GM21447 (cell line): ENCODE measurements around the gene PSMC5.
A peak's percentile ranks its signal among the peaks of the same experiment; 100 is the strongest.

Experiments used
- ATAC-seq: cut with Tn5 transposase; IDR thresholded peaks from one replicate; pipeline ENCODE4 v1.9.1; 2021; ENCODE audit not compliant: unreplicated experiment

The PSMC5 gene

DNA sequence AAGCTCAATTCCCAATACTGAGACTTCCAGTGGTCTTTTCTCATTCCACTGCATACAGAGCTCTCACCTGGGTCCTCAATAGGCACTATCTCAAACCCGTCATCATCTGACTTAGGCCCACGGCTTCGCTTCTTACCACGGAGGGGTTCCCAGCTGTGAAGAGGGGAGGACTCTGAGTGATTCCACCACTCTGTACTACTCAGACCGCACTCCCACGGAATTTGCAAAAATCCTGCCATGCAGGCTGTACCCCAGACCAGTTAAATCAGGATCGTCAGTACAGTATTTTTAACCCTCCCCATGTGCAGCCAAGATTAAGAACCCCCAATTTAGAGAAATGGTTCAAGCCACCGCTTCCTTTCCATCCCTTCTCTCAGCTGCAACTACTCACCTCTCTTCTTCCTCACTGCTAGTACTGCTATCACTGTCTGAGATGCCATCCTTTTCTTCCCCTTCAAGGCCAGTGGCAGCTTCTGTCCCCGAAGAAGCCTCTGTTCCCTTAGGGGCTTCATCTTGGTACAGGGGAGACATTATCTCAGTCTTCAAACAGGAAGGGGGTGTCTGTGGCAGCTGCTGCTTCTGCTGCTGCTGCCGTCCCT is 6.2 kb upstream of the PSMC5 start:
- ATAC-seq: no peak

DNA sequence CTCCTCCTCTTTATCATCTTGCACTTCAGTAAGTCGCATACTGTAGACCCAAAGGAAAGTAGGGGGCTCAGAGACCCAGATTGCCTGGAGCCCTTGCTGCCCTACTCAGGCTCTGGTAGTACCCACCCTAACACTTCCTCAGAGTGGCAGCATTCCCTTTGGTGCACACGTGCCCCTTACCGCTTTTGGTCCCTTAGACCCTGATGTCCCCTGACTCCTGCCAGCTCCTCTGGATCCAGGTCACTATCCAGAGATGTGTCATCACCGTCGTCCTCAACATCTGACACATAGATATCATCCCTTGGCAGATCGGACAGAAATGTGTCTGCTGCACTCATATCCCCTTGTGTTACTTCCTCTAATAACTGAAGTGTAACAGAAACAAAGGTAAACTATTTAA is 5.4 kb upstream of the PSMC5 start:
- no peak for ATAC-seq

DNA sequence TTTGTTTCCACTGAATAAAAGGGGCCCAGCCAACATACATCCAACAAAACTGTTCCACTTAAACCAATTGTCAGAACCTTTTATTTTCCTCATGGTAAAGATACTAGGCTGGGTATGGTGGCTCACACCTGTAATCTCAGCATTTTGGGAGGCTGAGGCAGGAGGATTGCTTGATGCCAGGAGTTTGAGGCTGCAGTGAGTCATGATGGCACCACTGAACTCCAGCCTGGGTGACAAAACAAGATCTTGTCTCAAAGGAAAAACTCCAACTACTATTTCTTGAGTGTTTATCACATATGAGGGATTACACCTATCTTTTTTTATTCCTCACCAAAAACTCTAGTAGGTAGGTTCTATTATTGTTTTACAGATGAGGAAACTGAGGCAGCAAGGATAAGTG is 4.7 kb upstream of the PSMC5 start:
- ATAC-seq: no peak

DNA sequence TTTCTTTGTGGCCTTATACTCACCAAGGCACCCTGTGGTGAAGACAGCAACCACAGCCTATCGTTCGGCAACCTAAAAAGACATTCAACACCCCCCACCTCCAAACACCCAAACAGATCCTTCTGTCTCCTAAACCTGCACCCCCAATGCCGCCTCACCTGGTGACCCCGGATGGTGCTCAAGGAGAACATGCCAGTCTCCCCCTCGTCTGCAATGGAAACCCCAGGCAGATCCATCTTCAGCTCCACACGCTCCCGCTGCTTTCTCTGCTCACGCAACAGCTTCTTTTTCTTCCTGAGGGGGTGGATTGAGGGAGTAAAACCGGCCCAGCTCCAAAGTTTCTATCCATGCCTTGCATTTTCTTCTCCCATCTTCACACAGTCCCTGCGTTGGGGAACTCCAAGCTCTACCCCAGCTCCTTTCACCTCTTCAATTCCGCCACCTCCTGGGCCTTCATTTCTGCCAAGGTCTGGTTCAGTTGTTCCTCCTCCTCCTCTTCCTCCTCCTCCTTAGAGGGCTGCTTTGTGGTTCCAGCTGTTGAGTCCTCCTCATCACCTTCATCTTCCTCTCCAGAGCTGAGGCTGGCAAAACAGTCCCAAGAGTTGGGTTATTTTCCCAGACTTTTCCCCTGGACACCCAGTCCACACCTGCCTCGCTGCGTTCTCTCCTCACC is 3.4 kb upstream of the PSMC5 start:
- ATAC-seq: no peak

DNA sequence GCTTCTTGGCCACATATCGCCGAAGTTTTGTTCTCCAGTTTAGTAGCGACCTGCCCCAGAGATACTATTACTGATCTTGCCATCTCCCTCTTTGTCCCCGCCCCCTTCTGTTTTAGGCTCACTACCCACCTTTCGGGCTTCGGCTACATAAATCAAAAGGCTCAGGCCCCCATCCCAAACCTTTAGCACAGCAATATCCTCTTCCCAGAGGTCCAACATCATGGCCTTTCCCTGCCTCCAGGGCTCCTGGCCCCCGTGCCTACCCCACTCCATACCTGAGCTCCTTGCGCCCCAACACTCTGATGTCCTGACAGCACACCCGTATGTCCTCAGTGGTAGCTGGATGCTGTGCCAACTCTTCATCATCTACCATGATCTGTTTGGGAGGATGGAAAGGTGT is 2.9 kb upstream of the PSMC5 start:
- ATAC-seq: no peak

DNA sequence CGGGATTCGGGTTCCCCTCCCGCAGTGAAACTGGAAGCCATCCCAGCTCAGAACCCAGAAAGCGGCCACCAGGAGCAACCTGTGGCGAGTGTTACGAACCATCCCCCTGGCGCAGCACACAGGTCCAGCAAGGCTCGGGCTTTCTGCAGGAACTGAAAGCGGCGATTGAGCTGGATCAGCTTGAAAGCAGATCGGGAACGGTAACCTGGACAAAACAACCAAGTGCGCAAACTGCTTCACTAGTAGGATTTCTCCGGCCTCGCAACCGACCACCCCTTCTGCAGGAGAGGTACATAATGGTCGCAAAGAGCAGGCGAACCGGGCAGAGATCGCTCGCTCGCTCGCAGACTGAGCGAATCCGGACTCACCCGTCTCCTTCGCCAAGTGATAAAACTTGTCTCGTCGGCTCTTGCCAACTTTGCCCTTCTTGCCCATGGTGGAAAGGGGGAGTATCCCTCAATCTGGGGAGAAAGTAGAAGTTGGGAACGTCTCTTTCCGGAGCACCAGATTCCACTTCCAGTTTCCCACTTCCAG is 696 bp upstream of the PSMC5 start:
- ATAC-seq: peak; percentile 5

DNA sequence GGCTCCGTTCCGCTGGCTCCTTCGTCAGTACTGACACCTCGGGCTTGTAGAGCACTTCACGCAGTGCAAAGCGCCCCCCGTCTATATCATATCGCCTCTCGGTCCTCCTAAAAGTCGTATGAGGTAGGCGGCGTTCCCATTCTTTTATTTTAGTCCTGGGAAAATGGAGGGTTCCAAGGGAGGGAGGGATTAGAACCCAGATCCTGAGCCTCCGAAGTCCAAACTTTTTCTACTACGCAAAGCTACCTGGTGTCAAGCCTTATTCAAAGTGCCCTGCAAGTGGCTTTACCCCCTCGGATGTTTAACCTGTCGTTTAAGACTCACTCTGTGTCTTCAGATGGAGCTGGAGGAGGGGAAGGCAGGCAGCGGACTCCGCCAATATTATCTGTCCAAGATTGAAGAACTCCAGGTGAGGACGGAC is 580 bp downstream of the PSMC5 start:
- ATAC-seq: no peak

DNA sequence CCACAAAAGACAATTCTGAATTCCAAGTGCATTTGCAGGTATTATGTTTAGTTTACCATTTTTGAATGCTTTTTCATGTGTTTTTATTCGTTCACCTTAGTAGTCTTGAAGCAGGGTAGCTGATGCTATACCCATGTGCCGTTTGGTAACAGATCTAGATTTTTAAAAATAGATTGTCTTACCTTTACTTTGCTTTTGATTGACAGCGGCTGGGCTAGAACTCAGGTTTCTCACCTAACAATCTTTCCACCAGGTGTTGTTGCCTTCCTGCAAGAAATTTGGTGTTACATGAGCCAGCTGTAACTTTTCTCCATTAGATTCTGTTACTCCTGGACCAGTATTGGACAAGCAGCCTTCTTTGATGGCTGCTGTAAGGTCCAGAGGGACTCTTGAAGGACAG is 1.7 kb downstream of the PSMC5 start:
- ATAC-seq: no peak

DNA sequence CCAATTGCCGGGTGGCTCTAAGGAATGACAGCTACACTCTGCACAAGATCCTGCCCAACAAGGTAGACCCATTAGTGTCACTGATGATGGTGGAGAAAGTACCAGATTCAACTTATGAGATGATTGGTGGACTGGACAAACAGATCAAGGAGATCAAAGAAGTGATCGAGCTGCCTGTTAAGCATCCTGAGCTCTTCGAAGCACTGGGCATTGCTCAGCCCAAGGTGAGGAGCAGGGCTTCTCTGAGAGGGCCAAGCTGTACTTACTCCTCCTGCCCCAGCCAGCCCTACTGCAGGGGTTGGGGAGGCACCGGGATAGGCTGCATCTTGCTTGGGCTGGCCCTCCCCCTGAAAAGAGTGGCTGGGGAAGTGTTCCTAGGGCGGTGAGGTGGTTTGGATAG is 3.0 kb downstream of the PSMC5 start:
- no peak for ATAC-seq

DNA sequence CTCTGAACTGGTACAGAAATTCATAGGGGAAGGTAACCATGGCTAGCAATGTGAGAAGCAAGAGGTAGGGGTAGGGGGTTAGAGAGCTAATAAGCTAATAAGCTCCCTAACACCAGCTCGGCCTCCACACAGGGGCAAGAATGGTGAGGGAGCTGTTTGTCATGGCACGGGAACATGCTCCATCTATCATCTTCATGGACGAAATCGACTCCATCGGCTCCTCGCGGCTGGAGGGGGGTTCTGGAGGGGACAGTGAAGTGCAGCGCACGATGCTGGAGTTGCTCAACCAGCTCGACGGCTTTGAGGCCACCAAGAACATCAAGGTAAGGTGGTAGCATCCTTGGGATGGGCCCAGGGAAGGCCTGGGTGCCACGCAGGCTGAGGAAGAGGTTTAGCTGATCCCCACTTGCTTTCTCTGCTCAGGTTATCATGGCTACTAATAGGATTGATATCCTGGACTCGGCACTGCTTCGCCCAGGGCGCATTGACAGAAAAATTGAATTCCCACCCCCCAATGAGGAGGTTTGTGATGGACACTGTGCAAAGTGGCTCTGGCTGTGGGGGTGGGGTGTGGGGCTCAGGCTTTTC is 3.8 kb downstream of the PSMC5 start:
- ATAC-seq: no peak

DNA sequence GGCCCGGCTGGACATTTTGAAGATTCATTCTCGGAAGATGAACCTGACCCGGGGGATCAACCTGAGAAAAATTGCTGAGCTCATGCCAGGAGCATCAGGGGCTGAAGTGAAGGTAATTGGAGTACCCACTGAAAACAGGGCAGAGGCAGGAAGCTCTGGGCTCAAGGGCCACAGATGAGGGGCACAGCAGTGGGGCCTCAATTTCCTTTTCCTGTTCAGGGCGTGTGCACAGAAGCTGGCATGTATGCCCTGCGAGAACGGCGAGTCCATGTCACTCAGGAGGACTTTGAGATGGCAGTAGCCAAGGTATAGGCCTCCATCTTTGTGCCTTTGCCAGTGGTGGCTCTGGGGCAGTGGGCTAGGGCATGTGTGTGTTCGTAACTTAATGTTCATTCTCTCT is 4.3 kb downstream of the PSMC5 start:
- no peak for ATAC-seq

DNA sequence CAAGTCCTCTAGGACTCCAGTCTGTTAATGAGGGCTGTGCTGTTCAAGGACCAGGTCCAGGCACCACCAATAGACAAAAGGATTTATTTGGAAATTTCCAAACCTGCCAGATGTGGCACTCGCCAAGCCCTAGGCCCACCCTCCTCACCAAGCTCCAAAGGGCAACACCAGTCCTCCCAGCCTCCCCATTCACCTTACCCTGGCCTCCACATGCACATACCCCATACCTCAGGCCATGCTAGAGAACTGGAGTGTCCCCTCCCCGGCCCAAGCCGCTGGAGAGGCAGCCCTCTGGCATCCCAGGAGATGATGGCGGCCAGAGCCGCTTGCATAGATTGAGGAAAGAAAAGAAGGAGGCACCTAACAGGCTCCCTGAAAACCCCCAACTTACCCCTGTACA is 4.8 kb downstream of the PSMC5 start:
- ATAC-seq: no peak

DNA sequence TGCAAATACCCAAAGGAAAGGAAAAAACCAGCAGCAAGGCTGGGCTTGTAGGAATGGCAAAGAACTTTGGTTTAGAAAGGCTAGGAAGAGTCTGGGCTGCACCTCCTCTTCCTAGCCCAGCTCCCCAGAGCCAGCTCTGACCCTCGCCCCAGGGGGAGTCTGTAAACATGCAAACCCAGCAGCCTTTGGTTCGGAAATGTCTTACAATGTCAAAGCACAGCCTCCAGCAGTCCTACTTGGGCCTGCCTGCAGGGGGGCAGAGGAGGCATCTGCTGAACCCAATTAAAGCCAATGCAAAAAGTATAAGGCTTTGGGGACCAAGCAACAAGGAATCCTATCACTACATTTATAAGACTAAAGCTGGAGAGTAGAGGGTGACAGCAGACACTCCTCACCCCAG is 5.2 kb downstream of the PSMC5 start:
- no peak for ATAC-seq

DNA sequence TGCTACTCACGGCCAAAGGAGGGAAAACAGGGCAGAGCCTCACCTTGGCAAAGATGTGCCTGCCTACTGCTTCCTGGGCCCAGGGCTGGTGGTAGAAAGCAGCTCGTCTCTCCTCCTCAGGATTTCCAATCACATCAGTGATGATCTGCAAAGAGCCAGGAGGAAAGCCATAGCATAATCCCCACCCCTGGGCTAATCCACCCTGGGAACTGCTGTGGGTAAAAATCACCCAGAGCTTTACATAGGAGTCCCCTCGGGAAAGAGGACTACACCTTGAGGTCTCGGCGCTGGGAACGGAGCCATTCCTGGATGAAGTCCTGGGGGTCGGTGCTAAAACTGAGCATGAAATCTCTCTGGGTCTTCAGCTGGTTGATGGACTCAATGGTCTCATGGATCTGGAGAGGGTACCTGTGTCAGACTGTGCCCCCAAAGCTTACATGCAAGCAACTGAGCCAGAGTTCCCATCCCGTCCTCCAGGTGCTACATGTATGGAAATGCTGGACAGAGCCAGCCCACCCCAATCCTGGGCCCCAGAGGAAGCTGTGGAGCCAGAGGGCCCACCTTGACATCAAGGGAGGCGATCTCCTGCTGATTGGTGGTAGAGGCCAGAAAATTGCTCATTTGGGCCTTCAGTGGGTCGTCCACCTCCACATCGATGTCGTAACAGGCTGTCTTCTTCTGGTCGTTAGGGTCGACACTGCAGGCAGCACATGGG is 6.0 kb downstream of the PSMC5 start:
- no peak for ATAC-seq

DNA sequence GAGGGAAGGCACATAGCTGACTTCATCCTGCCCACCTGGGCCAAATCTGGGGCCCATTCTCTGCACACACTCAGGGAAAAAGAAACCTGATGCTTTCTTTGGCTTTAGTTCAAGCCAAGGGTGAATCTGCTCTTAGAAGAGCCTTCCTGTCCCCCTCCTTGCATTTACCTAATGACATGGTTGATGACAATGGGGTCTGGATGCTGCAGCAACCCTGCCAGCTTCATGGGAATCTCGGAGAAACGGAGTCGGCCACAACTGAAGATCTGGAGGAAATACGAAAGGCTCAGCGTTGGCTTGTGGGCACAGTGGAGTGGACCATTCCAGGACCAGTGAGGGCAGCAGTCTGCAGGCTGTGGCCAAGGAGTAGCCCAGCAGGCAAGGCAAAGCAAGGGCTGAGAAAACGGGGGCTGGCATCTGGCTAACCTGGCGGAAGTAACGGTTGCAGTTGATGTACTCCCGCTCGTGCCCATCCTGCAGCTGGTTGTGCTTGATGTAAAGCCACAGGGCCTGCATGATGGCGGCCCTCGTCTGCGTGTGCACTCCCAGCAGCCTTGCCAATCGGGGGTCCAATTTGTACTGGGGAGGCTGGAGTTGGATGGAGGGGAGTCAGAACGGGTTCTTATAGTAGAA is 6.6 kb downstream of the PSMC5 start:
- no peak for ATAC-seq

DNA sequence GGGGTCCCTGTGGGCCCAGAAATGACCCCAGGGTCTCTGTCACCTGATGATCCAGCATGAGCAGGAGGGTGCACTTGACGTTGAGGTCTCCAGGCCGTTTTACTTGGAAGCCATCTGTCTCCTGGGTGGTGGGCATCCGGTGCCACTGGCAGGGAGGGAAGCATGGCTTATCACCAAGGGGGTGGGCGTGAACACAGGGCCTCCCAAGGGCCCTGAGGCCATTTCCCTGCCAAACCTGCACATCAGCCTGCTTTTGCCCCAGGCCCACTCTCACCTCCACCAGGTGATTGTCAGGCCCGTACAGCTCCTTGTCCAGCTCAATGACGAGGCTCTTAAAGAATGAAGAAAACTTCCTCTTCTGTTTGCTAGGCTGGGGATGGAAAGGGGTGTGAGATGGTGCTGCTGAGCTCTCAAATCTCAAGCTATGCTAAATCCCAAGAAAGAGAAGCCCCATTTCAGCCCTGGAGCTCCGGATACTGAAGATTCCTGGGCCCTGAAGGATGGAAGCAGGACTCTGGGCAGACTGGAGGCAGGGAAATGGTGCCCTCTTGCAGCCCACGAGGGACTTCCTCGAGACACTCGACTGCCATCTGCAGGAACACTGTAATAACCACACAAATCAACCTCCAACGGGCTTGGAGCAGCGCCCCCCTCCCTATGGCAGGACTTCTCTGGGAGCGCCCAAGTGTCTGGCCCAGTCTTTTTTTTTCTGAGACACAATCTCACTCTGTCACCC is 7.4 kb downstream of the PSMC5 start:
- peak; percentile 55 for ATAC-seq

DNA sequence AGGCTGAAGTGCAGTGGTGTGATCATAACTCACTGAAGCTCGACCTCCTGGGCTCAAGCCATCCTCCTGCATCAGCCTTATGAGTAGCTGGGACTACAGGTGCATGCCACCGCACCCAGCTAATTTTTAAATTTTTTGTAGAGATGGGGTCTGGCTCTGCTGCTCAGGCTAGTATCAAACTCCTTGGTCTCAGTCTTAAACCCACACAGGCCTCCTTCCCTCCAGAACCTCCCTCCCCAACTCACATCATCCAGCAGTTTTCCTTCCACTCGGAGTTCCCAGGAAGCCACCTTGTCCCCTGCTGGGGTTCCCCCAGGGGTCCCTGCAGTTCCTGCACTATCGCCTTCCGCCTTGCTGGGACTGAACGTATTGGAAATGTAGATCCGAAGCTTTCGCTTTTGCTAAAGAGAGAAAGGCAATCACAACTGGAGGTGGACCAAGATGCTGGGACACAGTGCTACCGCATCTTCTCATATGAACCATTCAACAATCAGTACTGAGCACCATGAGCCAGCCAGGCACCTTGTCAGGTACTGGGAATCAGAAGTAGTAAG is 8.0 kb downstream of the PSMC5 start:
- no peak for ATAC-seq

DNA sequence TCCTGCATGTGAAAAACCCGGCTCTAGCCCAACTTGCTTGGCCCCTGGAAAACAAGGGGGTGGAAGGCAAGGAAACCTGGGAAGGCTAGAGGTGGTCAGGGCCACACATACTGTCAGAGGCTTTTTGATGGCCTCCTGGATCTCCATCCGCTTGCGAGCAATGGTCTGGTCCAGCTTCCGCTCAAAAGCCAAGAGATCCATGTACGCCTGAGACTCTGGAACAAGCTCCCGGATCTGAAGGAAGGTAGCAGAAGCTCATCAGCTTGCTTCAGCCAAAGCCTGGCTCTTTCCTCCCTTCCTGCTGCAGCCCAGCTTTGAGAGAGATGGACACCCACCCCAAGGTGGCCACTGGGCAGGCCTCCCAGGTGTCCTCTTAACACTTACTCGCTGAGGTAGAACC is 9.6 kb downstream of the PSMC5 start:
- ATAC-seq: no peak

DNA sequence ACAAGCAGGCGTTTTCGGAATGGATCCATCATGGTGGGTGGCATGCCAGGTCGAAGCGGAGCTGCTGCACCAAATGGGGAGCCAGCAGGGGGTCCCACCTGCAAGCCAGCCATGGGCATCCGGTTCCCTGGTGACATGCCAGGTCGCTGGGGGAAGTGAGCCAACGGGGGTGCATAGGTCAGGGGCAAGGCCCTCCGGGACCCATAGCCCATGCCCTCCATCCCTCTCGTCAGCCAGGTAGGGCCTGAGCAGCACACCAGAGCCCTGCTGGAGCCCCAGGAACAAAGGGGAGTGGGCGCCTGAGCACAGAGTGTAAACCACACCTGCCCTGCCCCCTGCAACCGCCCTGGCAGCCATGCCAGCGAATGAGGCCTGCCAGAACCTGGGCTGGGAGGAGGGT is 10.2 kb downstream of the PSMC5 start:
- ATAC-seq: no peak

DNA sequence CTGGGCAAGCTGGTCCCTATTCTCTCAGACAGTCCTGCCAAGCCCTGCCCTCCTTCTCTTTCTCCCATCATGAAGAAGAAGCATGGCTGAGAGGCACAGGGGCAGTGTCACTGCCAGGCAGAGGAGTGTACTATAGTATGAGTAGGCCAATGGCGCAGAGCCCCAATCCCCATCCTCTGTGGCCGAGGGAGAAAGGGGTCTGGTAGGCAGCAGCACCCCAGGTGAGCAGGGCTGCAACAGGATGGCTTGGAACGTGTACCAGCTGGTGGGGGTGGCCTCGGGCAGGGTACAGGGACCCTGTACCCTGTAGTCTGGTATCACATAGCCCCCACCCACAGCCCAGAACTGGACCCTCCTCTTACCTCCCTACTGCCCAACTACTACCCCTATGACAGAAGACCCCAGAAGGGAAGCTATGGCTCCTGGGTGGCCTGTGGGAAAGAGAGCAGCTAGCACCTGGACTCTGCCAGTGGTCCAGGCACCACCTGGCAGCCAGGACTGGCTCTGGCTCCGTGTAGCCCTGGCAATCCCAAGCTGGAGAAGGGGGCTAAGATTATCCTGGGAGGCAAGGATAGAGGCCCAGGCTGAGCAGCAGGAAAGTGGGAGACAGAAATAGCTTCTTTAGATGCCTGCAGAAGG is 10.8 kb downstream of the PSMC5 start:
- ATAC-seq: no peak
